ENCODE data around the gene ULK3.

The ULK3 gene

GRCh38 chr15:74840851-74841775 lies 1.8 kb downstream of the ULK3 start:
- no peak for DNase-seq (ENCODE audit: low read depth in 2 of 2)

- no peak for DNase-seq (ENCODE audit: low read depth in 2 of 2)
Measured at GRCh38 chr15:74839526-74840395, 3.2 kb downstream of the ULK3 start.

- no peak for DNase-seq (ENCODE audit: low read depth in 2 of 2)
Measured at GRCh38 chr15:74838746-74839525, 4.0 kb downstream of the ULK3 start.

GRCh38 chr15:74838137-74838516 lies 4.8 kb downstream of the ULK3 start:
- no peak for DNase-seq (ENCODE audit: low read depth in 2 of 2)

DNA sequence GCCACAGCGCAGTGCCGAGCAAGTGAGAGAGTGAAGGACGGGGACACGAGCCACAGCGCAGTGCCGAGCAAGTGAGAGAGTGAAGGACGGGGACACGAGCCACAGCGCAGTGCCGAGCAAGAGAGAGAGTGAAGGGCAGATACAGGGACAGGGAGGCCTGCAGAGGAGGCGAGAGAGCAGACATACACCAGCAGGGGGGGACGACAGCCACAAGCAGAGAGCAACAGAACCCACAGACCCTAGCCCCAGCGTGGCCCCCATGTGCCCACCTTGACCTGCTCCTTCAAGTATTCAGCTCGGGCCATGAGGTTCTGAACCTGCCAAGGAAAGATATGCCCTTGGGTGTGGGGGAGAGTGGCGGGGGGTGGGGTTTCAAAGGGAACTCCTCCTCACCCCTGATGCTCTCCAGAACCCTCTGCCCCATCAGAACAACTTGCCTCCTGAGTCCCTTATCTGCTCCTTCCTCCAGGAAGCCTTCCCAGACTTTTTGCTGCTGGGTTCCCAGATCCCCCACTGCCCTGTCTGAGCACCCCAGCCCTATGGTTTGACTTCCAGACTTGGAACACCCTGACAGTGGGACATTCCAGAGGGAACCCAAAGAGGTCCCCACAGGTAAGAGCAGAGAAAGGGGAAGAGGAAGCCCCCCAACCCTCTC lies 5.3 kb downstream of the ULK3 start:
- no peak for DNase-seq (ENCODE audit: low read depth in 2 of 2)

- DNase-seq (ENCODE audit: low read depth in 2 of 2) = no peak
Measured at GRCh38 chr15:74836846-74837245, 6.1 kb downstream of the ULK3 start.

DNA sequence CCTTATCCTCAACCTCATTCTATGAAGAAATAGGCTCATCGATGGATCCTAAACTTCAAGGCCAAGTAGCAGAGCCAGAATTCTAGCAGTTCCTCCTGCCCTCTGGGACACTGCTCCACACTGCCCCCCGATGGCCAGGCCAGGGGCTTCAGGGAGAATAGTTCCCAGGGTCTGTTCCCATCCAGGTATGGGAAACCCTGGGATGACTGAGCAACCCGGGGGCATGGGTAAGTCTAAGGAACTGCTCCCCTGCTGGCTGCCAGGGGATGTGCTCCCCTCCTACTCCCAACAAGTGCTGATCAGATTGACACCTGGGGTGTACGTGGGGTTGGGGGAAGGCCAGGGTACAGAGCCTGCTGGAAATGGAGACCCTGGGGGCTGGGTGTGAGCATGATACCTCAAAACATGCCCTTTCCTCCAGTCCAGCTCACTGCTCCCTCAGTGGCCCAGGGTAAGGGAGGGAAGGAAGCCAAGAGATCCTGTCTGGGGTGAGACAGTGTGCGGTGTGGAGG lies 7.6 kb downstream of the ULK3 start:
- peak in 1 of 2 donors; percentile 34 for DNase-seq (ENCODE audit: low read depth in 2 of 2)

GRCh38 chr15:74833376-74834107 lies 9.4 kb downstream of the ULK3 start:
- no peak for DNase-seq (ENCODE audit: low read depth in 2 of 2)

GRCh38 chr15:74832826-74833225 lies 10.1 kb downstream of the ULK3 start:
- DNase-seq (ENCODE audit: low read depth in 2 of 2) = no peak

DNA sequence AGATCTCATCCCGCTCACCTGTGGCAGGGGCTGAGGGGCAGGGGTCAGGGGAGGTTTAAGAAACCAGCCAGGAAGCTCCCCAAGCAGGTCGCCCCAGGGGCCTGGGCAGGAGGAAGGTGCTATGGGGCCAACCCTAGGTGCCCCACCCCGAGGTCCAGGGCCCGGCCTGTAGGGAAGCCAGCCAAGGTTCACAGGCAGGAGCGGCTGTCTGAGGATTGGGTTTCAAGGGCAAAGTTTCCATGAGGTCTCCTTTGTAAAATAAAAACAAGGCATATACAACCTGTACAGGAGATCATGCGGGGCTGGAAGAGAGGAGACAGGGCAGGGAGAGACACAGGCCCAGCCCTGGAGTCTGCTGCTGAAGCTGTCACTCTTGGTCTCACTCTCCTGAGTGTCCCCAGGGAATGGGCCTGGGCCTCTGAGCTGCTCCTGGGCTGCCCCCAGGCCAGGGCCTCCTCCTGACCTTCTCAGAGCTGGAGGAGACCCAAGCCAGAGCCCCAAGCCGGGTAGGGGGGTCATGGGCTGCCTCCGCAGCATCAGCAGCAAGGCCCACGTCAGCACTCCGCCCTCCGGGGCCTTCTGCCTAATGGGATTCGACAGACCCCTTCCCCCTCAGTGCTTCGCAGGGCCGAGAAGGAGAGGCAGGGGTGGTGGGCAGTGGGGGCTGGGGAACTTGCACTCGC lies 11.0 kb downstream of the ULK3 start:
- DNase-seq (ENCODE audit: low read depth in 2 of 2) = no peak

GRCh38 chr15:74830868-74831267 lies 12.1 kb downstream of the ULK3 start:
- no peak for DNase-seq (ENCODE audit: low read depth in 2 of 2)

DNA sequence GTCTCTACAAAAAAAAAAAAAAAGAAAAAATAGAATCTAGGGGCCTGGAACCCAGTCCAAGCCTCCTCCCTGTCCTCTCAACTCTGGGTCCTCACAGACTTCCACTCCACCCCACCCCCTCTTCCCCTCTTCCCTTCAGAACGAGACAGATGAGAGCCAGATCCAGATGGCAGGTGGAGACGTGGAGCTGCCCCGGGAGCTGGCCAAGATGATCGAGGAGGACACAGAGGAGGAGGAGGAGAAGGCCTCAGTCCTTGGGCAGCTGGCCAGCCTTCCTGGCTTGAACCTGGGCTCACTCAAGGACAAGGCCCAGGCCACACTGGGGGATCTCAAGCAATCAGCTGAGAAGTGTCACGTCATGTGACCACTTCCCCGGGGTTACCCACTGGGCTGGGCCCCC lies 13.0 kb downstream of the ULK3 start:
- no peak for DNase-seq (ENCODE audit: low read depth in 2 of 2)

GRCh38 chr15:74829486-74829885 lies 13.5 kb downstream of the ULK3 start:
- DNase-seq (ENCODE audit: low read depth in 2 of 2) = no peak

GRCh38 chr15:74828835-74829234 lies 14.1 kb downstream of the ULK3 start:
- no peak for DNase-seq (ENCODE audit: low read depth in 2 of 2)

GRCh38 chr15:74827614-74828013 lies 15.3 kb downstream of the ULK3 start:
- no peak for DNase-seq (ENCODE audit: low read depth in 2 of 2)

- DNase-seq (ENCODE audit: low read depth in 2 of 2) = no peak
Measured at GRCh38 chr15:74826921-74827320, 16.0 kb downstream of the ULK3 start.

DNA sequence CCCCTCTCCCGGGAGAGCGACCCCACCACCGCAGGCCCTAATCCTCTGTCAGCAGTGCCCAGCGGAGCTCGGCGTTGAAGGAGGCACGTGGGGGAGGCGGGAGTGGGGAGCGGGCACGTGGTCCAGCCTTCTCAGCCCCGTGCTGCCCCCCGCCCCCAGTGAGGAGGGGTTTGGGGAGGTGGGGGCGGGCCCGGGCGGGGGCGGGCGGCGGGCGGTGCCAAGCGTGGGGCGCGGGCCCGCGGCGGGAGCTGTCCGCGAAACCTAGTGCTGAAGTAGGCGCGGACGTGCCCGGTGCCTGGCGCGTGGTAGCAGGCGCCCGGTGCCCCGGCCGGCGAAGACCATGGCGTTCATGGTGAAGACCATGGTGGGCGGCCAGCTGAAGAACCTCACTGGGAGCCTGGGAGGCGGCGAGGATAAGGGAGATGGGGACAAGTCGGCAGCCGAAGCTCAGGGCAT lies 16.6 kb downstream of the ULK3 start, which contains the start of gene CPLX3:
TSS of gene CPLX3 (plus strand) at position 264 of the 456 bp plus-strand sequence. CDS start at position 341, 77 bp downstream.
- peak in 1 of 2 donors; percentile 24 for DNase-seq (ENCODE audit: low read depth in 2 of 2)

DNA sequence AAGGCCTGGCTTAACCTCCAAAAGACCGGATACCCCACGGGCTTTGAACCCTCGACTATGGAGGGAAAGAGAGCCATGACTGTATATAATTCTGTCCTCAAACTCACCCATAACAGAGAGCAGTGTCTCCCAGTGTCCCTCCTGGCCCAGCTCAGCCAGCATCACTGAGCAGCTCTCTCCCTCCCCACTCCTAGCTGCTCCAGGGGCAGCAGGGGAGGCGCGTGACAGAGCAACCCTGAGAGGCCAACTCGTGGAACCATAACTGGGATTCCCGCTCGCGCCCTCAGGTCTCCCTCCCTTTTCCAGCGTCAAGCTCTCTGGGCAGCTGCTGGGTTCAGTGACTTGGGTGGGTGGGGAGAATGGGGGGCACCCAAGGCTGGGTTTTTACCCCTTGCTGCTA lies 17.1 kb downstream of the ULK3 start:
- no peak for DNase-seq (ENCODE audit: low read depth in 2 of 2)

- DNase-seq (ENCODE audit: low read depth in 2 of 2) = no peak
Measured at GRCh38 chr15:74824976-74825375, 18.0 kb downstream of the ULK3 start.

- no peak for DNase-seq (ENCODE audit: low read depth in 2 of 2)
Measured at GRCh38 chr15:74823324-74823723, 19.6 kb downstream of the ULK3 start.

Measured in stimulated activated CD4-positive, alpha-beta T cell treated with anti-CD3 and anti-CD28 coated beads, Interleukin-1b, Interleukin-23, amount 100 ng/mL, for 1 hour (primary cell).